ENCODE measurements around the gene AGAP1.

The AGAP1 gene

GRCh38 chr2:235870515-235870914 is 376.7 kb downstream of the AGAP1 start:
- no peak for DNase-seq (ENCODE audit: low read depth in 2 of 2)

- no peak for DNase-seq (ENCODE audit: low read depth in 2 of 2)
Measured at GRCh38 chr2:235876099-235876679, 382.3 kb downstream of the AGAP1 start.

GRCh38 chr2:235877275-235877802 is 383.5 kb downstream of the AGAP1 start:
- no peak for DNase-seq (ENCODE audit: low read depth in 2 of 2)

GRCh38 chr2:235879116-235879515 is 385.3 kb downstream of the AGAP1 start:
- no peak for DNase-seq (ENCODE audit: low read depth in 2 of 2)

- DNase-seq (ENCODE audit: low read depth in 2 of 2) = no peak
Measured at GRCh38 chr2:235883675-235884074, 389.8 kb downstream of the AGAP1 start.

GRCh38 chr2:235889302-235889630 is 395.4 kb downstream of the AGAP1 start:
- DNase-seq (ENCODE audit: low read depth in 2 of 2) = no peak

GRCh38 chr2:235893129-235893698 is 399.4 kb downstream of the AGAP1 start:
- no peak for DNase-seq (ENCODE audit: low read depth in 2 of 2)

GRCh38 chr2:235894839-235895238 is 401.0 kb downstream of the AGAP1 start:
- DNase-seq (ENCODE audit: low read depth in 2 of 2) = no peak

GRCh38 chr2:235896061-235896460 is 402.2 kb downstream of the AGAP1 start:
- no peak for DNase-seq (ENCODE audit: low read depth in 2 of 2)

GRCh38 chr2:235897992-235898391 is 404.1 kb downstream of the AGAP1 start:
- no peak for DNase-seq (ENCODE audit: low read depth in 2 of 2)

GRCh38 chr2:235898766-235899165 is 404.9 kb downstream of the AGAP1 start:
- no peak for DNase-seq (ENCODE audit: low read depth in 2 of 2)

GRCh38 chr2:235900631-235901030 is 406.8 kb downstream of the AGAP1 start:
- DNase-seq (ENCODE audit: low read depth in 2 of 2) = no peak

GRCh38 chr2:235901243-235901642 is 407.4 kb downstream of the AGAP1 start:
- DNase-seq (ENCODE audit: low read depth in 2 of 2) = no peak

- no peak for DNase-seq (ENCODE audit: low read depth in 2 of 2)
Measured at GRCh38 chr2:235903782-235904584, 410.1 kb downstream of the AGAP1 start.

- DNase-seq (ENCODE audit: low read depth in 2 of 2) = no peak
Measured at GRCh38 chr2:235904585-235904931, 410.7 kb downstream of the AGAP1 start.

- DNase-seq (ENCODE audit: low read depth in 2 of 2) = no peak
Measured at GRCh38 chr2:235908826-235909225, 415.0 kb downstream of the AGAP1 start.

GRCh38 chr2:235909358-235909757 is 415.5 kb downstream of the AGAP1 start:
- DNase-seq (ENCODE audit: low read depth in 2 of 2) = no peak

GRCh38 chr2:235910067-235910466 is 416.2 kb downstream of the AGAP1 start:
- DNase-seq (ENCODE audit: low read depth in 2 of 2) = no peak

GRCh38 chr2:235911125-235911524 is 417.3 kb downstream of the AGAP1 start:
- no peak for DNase-seq (ENCODE audit: low read depth in 2 of 2)

GRCh38 chr2:235911633-235912233 is 417.9 kb downstream of the AGAP1 start:
- no peak for DNase-seq (ENCODE audit: low read depth in 2 of 2)

GRCh38 chr2:235914756-235915155 is 420.9 kb downstream of the AGAP1 start:
- DNase-seq (ENCODE audit: low read depth in 2 of 2) = no peak

GRCh38 chr2:235917506-235917905 is 423.7 kb downstream of the AGAP1 start:
- DNase-seq (ENCODE audit: low read depth in 2 of 2) = no peak

- DNase-seq (ENCODE audit: low read depth in 2 of 2) = no peak
Measured at GRCh38 chr2:235918876-235919275, 425.0 kb downstream of the AGAP1 start.
